HepG2 (cell line): ENCODE results near the gene REP15. TPM values are rescaled to one million over a fixed set of nuclear protein-coding genes. Genes with fewer than 3 reads are reported as not detected.

ENCODE experiments used
- ATAD3A ChIP-seq: sonication (generic); formaldehyde crosslinking; IDR thresholded peaks from 2 replicates; pipeline ENCODE4 v1.4.0; 2020; ENCODE audit warnings: missing genetic modification reagents
- CBX5 ChIP-seq: sonication (generic); formaldehyde crosslinking; IDR thresholded peaks from 2 replicates; pipeline ENCODE4 v1.4.0; 2020; ENCODE audit warnings: missing genetic modification reagents, borderline replicate concordance
- CC2D1A ChIP-seq: sonication (generic); formaldehyde crosslinking; IDR thresholded peaks from 2 replicates; pipeline ENCODE4 v1.8.1; 2023; ENCODE audit warnings: mild to moderate bottlenecking, missing genetic modification reagents
- GATAD1 ChIP-seq: IDR thresholded peaks from 2 replicates; pipeline ENCODE4 v1.6.1; 2016; ENCODE audit warnings: missing genetic modification reagents, missing compliant biosample characterization
- HOXA9 ChIP-seq: sonication (generic); formaldehyde crosslinking; IDR thresholded peaks from 2 replicates; pipeline ENCODE4 v1.8.1; 2022; ENCODE audit warnings: missing genetic modification reagents, mild to moderate bottlenecking, moderate library complexity, borderline replicate concordance
- MLXIP ChIP-seq: sonication (generic); formaldehyde crosslinking; IDR thresholded peaks from 2 replicates; pipeline ENCODE4 v1.9.0; 2021; ENCODE audit warnings: missing genetic modification reagents, borderline replicate concordance
- NFE2 ChIP-seq: sonication (generic); formaldehyde crosslinking; IDR thresholded peaks from 2 replicates; pipeline ENCODE4 v1.4.0; 2020; ENCODE audit warnings: missing genetic modification reagents
- RAD21 ChIP-seq: fragments of 450-650 bp; formaldehyde crosslinking; IDR thresholded peaks from 2 replicates; pipeline ENCODE4 v1.5.0; 2020; ENCODE audit warnings: mild to moderate bottlenecking
- REPIN1 ChIP-seq: sonication (generic); formaldehyde crosslinking; IDR thresholded peaks from 2 replicates; pipeline ENCODE4 v1.8.0; 2022; ENCODE audit warnings: missing genetic modification reagents, low read depth, mild to moderate bottlenecking, borderline replicate concordance
- SRF ChIP-seq: IDR thresholded peaks from 2 replicates; pipeline ENCODE4 v1.6.1; 2011; ENCODE audit warnings: mild to moderate bottlenecking, low read depth, low read length, moderate library complexity
- SRSF1 ChIP-seq: fragments of 200-400 bp; formaldehyde crosslinking; optimal IDR thresholded peaks from 2 replicates; pipeline ENCODE3; 2017; ENCODE audit warnings: mild to moderate bottlenecking, low read depth, low read length, moderate library complexity
- THAP8 ChIP-seq: sonication (generic); formaldehyde crosslinking; IDR thresholded peaks from 2 replicates; pipeline ENCODE4 v1.5.1; 2020; ENCODE audit warnings: missing genetic modification reagents, mild to moderate bottlenecking, borderline replicate concordance
- ZBTB21 ChIP-seq: sonication (generic); formaldehyde crosslinking; IDR thresholded peaks from 2 replicates; pipeline ENCODE4 v1.4.0; 2020; ENCODE audit warnings: missing genetic modification reagents
- ZBTB3 ChIP-seq: sonication (generic); formaldehyde crosslinking; IDR thresholded peaks from 2 replicates; pipeline ENCODE4 v1.4.0; 2020; ENCODE audit warnings: low read depth, mild to moderate bottlenecking, moderate library complexity, missing genetic modification reagents, borderline replicate concordance
- ZNF143 ChIP-seq: sonication (generic); formaldehyde crosslinking; IDR thresholded peaks from 2 replicates; pipeline ENCODE4 v1.4.0; 2020; ENCODE audit warnings: missing genetic modification reagents
- ZNF17 ChIP-seq: sonication (generic); formaldehyde crosslinking; IDR thresholded peaks from 2 replicates; pipeline ENCODE4 v1.5.0; 2020; ENCODE audit warnings: mild to moderate bottlenecking, missing genetic modification reagents
- ZNF281 ChIP-seq: sonication (generic); formaldehyde crosslinking; IDR thresholded peaks from 2 replicates; pipeline ENCODE4 v1.4.0; 2020; ENCODE audit warnings: missing genetic modification reagents, borderline replicate concordance
- ZNF639 ChIP-seq: conservative IDR thresholded peaks from 2 replicates; pipeline ENCODE4 v1.6.1; 2018; ENCODE audit warnings: missing genetic modification reagents
- polyA plus RNA-seq, 8 experiments: library from polyadenylated mRNA; depleted of rRNA in 3 of 8; stranded (reverse) in 7 of 8; unstranded in 1 of 8; fragments of >200 nt; fragmentation: Illumina TruSeq in 4 of 8; extraction: Trizol in 4 of 8; gene quantifications; 2 replicates each; pipeline versions ENCODE4 v1.2.1 to v1.2.3, GENCODE V29; 2011 to 2016; ENCODE audit warnings: low read depth in 4 of 8, missing spikeins in 1 of 8, mixed read lengths in 1 of 8; ENCODE audit not compliant: insufficient read depth in 1 of 8
- total RNA-seq, 5 experiments: library from RNA; depleted of rRNA; stranded (reverse); fragments of >200 nt; fragmentation: Illumina TruSeq; extraction: Trizol; gene quantifications; 2 replicates each; pipeline ENCODE4 v1.2.3, GENCODE V29; 2016; ENCODE audit warnings: low read depth in 1 of 5
- TF ChIP-seq, protein P1 (sequence below): sonication (generic); formaldehyde crosslinking; IDR thresholded peaks from 2 replicates; pipeline ENCODE4 v1.8.0; 2022; ENCODE audit warnings: missing genetic modification reagents, mild to moderate bottlenecking, borderline replicate concordance

The REP15 gene
- total and polyA plus RNA-seq, 2 of the 13 experiments (the other 11 are each of a cell fraction or from before 2014, with no cell fraction given), result 0.12 to 0.64 TPM

DNA sequence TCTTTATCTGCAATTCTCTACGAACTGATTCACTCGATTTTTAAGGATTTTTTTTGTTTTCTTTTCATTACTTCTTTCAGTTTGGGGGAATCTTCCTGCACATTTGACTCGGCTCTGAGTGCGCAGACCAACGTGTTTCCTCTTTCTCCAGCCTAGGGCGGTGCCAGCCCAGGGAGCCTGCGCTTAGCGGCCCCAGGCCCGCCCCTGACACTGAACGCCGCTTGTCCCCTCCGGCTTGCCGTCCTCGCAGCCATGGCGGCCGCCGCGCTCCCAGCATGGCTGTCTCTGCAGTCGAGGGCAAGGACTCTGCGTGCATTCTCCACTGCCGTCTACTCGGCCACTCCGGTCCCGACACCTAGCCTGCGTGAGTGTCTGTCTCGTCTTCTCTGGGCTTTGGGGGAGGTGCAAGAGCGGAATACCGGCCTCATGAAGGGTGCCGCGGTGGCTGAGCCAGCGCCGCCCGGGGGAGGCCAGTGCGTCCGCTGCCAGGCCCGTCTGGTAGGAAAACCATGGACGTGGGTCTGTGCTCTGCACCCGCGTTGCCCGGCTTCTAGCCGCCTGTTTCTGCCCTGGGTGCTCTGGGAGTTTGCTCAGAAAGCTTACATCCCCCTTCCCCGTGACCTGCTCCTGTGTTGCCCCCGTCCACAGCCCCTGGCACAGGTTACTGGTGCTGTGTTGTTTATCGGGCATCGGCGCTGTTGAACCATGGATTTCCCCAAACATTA is 14.5 kb downstream of the REP15 start, which contains the start of gene MRPS35 (continued):
- peak; percentile 94 for TF ChIP-seq REPIN1
- TF ChIP-seq ZNF281 (CRISPR knock-in tag), result no peak
- no peak for TF ChIP-seq CC2D1A (CRISPR knock-in tag)
- TF ChIP-seq SRSF1, result peak; percentile 60
- no peak for TF ChIP-seq SRF
- peak; percentile 99 for TF ChIP-seq GATAD1
- no peak for TF ChIP-seq THAP8 (CRISPR knock-in tag)
- TF ChIP-seq HOXA9 (CRISPR knock-in tag), result no peak; the same call in 1 of the 2 replicates
- TF ChIP-seq NFE2 (CRISPR knock-in tag), result no peak
- TF ChIP-seq CBX5 (CRISPR knock-in tag), result peak; percentile 96
- TF ChIP-seq ZNF143 (CRISPR knock-in tag), result peak; percentile 66
- no peak for TF ChIP-seq ATAD3A (CRISPR knock-in tag)
- TF ChIP-seq, protein P1, sequence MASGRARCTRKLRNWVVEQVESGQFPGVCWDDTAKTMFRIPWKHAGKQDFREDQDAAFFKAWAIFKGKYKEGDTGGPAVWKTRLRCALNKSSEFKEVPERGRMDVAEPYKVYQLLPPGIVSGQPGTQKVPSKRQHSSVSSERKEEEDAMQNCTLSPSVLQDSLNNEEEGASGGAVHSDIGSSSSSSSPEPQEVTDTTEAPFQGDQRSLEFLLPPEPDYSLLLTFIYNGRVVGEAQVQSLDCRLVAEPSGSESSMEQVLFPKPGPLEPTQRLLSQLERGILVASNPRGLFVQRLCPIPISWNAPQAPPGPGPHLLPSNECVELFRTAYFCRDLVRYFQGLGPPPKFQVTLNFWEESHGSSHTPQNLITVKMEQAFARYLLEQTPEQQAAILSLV (CRISPR knock-in tag), result peak; percentile 96
- TF ChIP-seq ZBTB3 (CRISPR knock-in tag), result no peak; the same call in 1 of the 2 replicates
- TF ChIP-seq ZNF639 (CRISPR knock-in tag), result 0 out of 2 replicates have a peak, but pooled peaks have one; percentile 53
- TF ChIP-seq RAD21 (CRISPR knock-in tag), result peak; percentile 36; the same call in 1 of the 2 replicates
- no peak for TF ChIP-seq MLXIP (CRISPR knock-in tag)
- no peak for TF ChIP-seq ZNF17 (CRISPR knock-in tag)
- no peak for TF ChIP-seq ZBTB21
